B cell (primary cell): ENCODE data around the gene SLC9A3. TPM values are rescaled to one million over a fixed set of nuclear protein-coding genes. Genes with fewer than 3 reads are reported as not detected.
A peak's percentile ranks its signal among the peaks of the same experiment; 100 is the strongest.

Source experiments
- ATAC-seq: fragments of 200-7000 bp; cut with Tn5 transposase; one replicate; pipeline ENCODE4 v1.10.0; 2021; ENCODE audit warnings: low read depth, mild to moderate bottlenecking, moderate number of reproducible peaks, moderate library complexity
- CTCF ChIA-PET: fragments of 350-600 bp; sonication (Branson Sonifier 250); formaldehyde crosslinking; loops from one replicate; lab custom pipeline; 2021; ENCODE audit warnings: antibody characterized with exemption, inconsistent platforms; lab: Charles Lee
- POLR2A ChIA-PET: fragments of 350-600 bp; sonication (Branson Sonifier 250); formaldehyde crosslinking; loops from one replicate; lab custom pipeline; 2021; ENCODE audit warnings: antibody characterized with exemption; lab: Charles Lee
- DNase-seq: peaks from one replicate; pipeline ENCODE4 v3.0.0; 2013
- H2AFZ ChIP-seq: 2 replicates; pipeline ENCODE4 v1.6.1; 2012; ENCODE audit warnings: mild to moderate bottlenecking, low read depth, low read length; ENCODE audit not compliant: insufficient read depth, poor library complexity, severe bottlenecking
- H3K27ac ChIP-seq, 2 donors: 1 replicate in 1 of 2; 2 replicates in 1 of 2; pipeline ENCODE4 v1.5.1; 2012 to 2013; ENCODE audit warnings: low read length in 2 of 2, mild to moderate bottlenecking in 2 of 2, moderate library complexity in 1 of 2
- H3K27me3 ChIP-seq, 4 experiments: fragments of 200-600 bp in 1 of 4; sonication (generic) in 1 of 4; replicated peaks in 1 of 4; 1 replicate in 2 of 4; 2 replicates in 2 of 4; pipeline versions ENCODE4 v1.6.1 to v1.7.0; 2013 to 2016; ENCODE audit warnings: low read length in 3 of 4, mild to moderate bottlenecking in 2 of 4, mixed read lengths in 1 of 4, moderate library complexity in 1 of 4; ENCODE audit not compliant: insufficient read depth in 4 of 4, control insufficient read depth in 3 of 4; ENCODE audit errors: control extremely low read depth in 1 of 4
- H3K36me3 ChIP-seq, 2 experiments: replicated peaks in 1 of 2; 1 replicate in 1 of 2; 2 replicates in 1 of 2; pipeline versions ENCODE4 v1.6.1 to v1.7.1; 2013; ENCODE audit warnings: low read length in 1 of 2; ENCODE audit not compliant: insufficient read depth in 2 of 2, control insufficient read depth in 1 of 2; ENCODE audit errors: control extremely low read depth in 1 of 2, extremely low read depth in 1 of 2
- H3K4me1 ChIP-seq, 2 donors: fragments of 200-600 bp in 1 of 2; sonication (generic) in 1 of 2; 1 replicate in 1 of 2; 2 replicates in 1 of 2; pipeline versions ENCODE4 v1.5.1 to v1.6.1; 2013 to 2017; ENCODE audit warnings: low read length in 2 of 2; ENCODE audit not compliant: control insufficient read depth in 2 of 2, insufficient read depth in 2 of 2
- H3K4me2 ChIP-seq: replicated peaks from 2 replicates; pipeline ENCODE3; 2012; ENCODE audit warnings: mild to moderate bottlenecking, low read depth, low read length; ENCODE audit not compliant: poor library complexity, severe bottlenecking
- H3K4me3 ChIP-seq, 5 experiments: fragments of 200-600 bp in 1 of 5; sonication (generic) in 1 of 5; 1 replicate in 3 of 5; 2 replicates in 2 of 5; pipeline versions ENCODE4 v1.5.1 to v1.7.0; 2011 to 2016; ENCODE audit warnings: low read length in 4 of 5, mild to moderate bottlenecking in 4 of 5, low read depth in 2 of 5, control low read depth in 1 of 5, moderate library complexity in 1 of 5; ENCODE audit not compliant: insufficient read depth in 1 of 5; ENCODE audit errors: control extremely low read depth in 1 of 5, extremely low read depth in 1 of 5
- H3K79me2 ChIP-seq: fragments of 200-600 bp; sonication (generic); one replicate; pipeline ENCODE4 v1.6.0; 2016; ENCODE audit warnings: low read length; ENCODE audit not compliant: control insufficient read depth, insufficient read depth
- H3K9ac ChIP-seq: fragments of 200-600 bp; sonication (generic); 2 replicates; pipeline ENCODE4 v1.6.1; 2017; ENCODE audit warnings: mild to moderate bottlenecking, low read length, moderate library complexity
- H3K9me3 ChIP-seq, 3 donors: one replicate each; pipeline versions ENCODE4 v1.6.1 to v1.7.1; 2013; ENCODE audit warnings: low read length in 2 of 3; ENCODE audit not compliant: control insufficient read depth in 2 of 3, insufficient read depth in 1 of 3; ENCODE audit errors: control extremely low read depth in 1 of 3
- H4K20me1 ChIP-seq: 2 replicates; pipeline ENCODE4 v1.6.0; 2012; ENCODE audit warnings: mild to moderate bottlenecking, low read length; ENCODE audit not compliant: insufficient read depth, control insufficient read depth, poor library complexity, severe bottlenecking
- H3K27ac Mint-ChIP-seq: one replicate; pipeline ENCODE4 v1.8.0; 2021; ENCODE audit warnings: mixed read lengths
- H3K27me3 Mint-ChIP-seq: one replicate; pipeline ENCODE4 v1.8.0; 2021; ENCODE audit warnings: mixed read lengths
- H3K4me1 Mint-ChIP-seq: one replicate; pipeline ENCODE4 v1.8.0; 2021; ENCODE audit warnings: mixed read lengths
- H3K4me3 Mint-ChIP-seq: one replicate; pipeline ENCODE4 v1.8.0; 2021; ENCODE audit warnings: mixed read lengths
- H3K9me3 Mint-ChIP-seq: one replicate; pipeline ENCODE4 v1.8.0; 2022; ENCODE audit warnings: mixed read lengths; ENCODE audit not compliant: insufficient read depth
- CTCF ChIP-seq: fragments of 200-600 bp; IDR thresholded peaks from one replicate; pipeline ENCODE4 v1.8.0; 2022; ENCODE audit warnings: antibody characterized with exemption, mild to moderate bottlenecking
- EZH2 ChIP-seq: IDR thresholded peaks from 2 replicates; pipeline ENCODE4 v1.6.1; 2012; ENCODE audit warnings: borderline replicate concordance, low read depth, mild to moderate bottlenecking, moderate library complexity, low read length; ENCODE audit not compliant: insufficient read depth, poor library complexity, severe bottlenecking
- WGBS: methylation state at CpG from one replicate; pipeline ENCODE4 v1.1.5; 2013; ENCODE audit warnings: missing lambda C conversion rate; ENCODE audit not compliant: insufficient coverage; 5-methylcytosine and 5-hydroxymethylcytosine counted together
- intact Hi-C: fragments of 100-400 bp; cut with micrococcal nuclease; formaldehyde crosslinking; loops from one replicate; pipeline ENCODE4 v1.10.0; 2022
- polyA plus RNA-seq: library from polyadenylated mRNA; depleted of rRNA; stranded (reverse); fragments of >200 nt; gene quantifications from 2 replicates; pipeline ENCODE4 v1.2.3, GENCODE V29; 2012
- total RNA-seq, 2 donors: library from RNA; stranded (reverse); fragments of 120-200 nt in 1 of 2; gene quantifications; 1 replicate in 1 of 2; 2 replicates in 1 of 2; pipeline versions ENCODE4 v1.2.3 to v1.2.4, GENCODE V29; 2013 to 2022

Gene SLC9A3
- total and polyA plus RNA-seq, 2 donors (not counting 1 experiment from before 2014, with no cell fraction given): 0.84 to 2.0 TPM

DNA sequence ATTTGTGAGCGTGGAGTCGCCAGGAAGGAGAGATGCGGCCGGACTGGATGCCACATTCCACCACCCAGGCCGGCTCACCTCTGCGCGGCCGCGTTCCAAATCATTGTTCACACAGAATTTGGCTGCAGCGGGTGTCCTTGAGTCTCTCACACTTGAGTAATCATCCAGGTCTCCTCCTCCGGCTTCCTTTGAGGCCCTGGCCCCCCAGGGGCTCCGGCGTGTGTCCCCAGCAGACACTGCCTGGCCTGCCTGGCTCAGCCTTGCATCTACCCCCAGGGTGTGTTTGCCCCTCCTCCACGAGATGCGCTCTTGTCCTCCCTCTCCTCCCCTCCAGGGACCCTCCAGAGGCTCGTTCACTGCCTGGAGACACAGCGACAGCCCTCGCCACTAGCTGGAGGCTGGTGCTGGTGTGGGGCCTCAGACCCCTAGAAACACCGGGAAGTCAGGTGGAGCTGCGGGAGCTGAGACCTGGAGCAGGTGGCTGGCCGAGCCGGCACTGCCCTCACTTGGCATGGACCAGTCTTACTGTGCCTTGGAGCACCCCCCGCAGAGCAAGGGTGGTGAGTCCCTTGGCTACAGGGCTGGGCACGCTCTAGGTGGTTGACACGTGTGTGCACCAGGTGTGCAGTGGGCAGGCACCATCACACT is 7.0 kb upstream of the SLC9A3 start:
- H3K27ac ChIP-seq: no peak overlapping the region
- no peak for ATAC-seq
- H3K9ac ChIP-seq: no peak overlapping the region
- peaks cover 0 to 78% (median 2%) of the 10 kb centered on the region in 3 donors for H3K9me3 ChIP-seq
- peaks cover 40% of the 10 kb centered on the region for H3K4me1 Mint-ChIP-seq
- H3K79me2 ChIP-seq: no peaks in the 10 kb centered on the region
- peaks cover 54 to 57% of the 10 kb centered on the region in 2 donors for H3K4me1 ChIP-seq
- H3K9me3 Mint-ChIP-seq: peaks cover 4% of the 10 kb centered on the region
- no peak for DNase-seq
- H2AFZ ChIP-seq: no peak overlapping the region
- intact Hi-C loops: no loop called here
- peak overlapping the region; percentile 37 for H3K4me3 Mint-ChIP-seq
- TF ChIP-seq EZH2 (no peak), CTCF (no peak)
- H3K27me3 ChIP-seq: peaks cover 0 to 81% (median 48%) of the 10 kb centered on the region in 4 experiments
- H3K27ac Mint-ChIP-seq: peak overlapping the region; percentile 20
- peaks cover 37% of the 10 kb centered on the region for H3K27me3 Mint-ChIP-seq
- no peak overlapping the region for H3K4me3 ChIP-seq
- H3K4me2 ChIP-seq: peak overlapping the region; percentile 58
- WGBS: 50% methylated on average over 23 of the region's 25 CpGs
- H3K36me3 ChIP-seq: no peaks in the 10 kb centered on the region
- POLR2A ChIA-PET: no interaction called here
- H4K20me1 ChIP-seq: peaks cover 16% of the 10 kb centered on the region
- CTCF ChIA-PET: no interaction called here
